Transverse colon (tissue), 3 donors: ENCODE measurements around the gene A1BG.

Source experiments
- CTCF ChIP-seq, 5 experiments: fragments of 200-600 bp in 3 of 5; fragments of 450-650 bp in 2 of 5; sonication (generic) in 3 of 5; IDR thresholded peaks; 1 replicate in 2 of 5; 2 replicates in 3 of 5; pipeline ENCODE4 v1.5.1; 2016 to 2017; ENCODE audit warnings: antibody characterized with exemption in 5 of 5, inconsistent platforms in 3 of 5, mild to moderate bottlenecking in 2 of 5, moderate library complexity in 1 of 5
- POLR2A ChIP-seq: fragments of 450-650 bp; IDR thresholded peaks from one replicate; pipeline ENCODE4 v1.6.1; 2016; ENCODE audit warnings: antibody characterized with exemption, mild to moderate bottlenecking, moderate library complexity

DNA sequence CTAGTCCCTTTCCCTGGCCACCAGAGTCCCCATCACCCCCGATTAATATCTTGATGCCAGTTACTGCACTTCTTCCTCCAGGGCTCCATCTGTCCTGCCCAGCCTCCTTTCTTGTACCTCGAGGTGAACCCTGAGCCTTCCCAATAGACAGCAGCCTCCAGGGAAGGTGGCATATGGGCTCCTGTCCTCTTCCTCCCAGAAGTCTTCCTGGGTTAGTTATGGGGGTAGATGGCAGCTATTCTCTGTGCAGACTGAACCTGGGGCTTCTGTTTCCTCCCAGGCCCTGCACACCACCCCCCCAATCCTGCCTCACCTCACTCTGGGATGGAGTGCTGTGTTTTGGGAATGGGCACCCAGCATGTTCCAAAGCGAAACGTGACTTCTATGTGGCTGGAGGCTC is 44.8 kb upstream of the A1BG start:
- TF ChIP-seq CTCF (IDR thresholded peaks at IDR 0.05) (no peak), POLR2A (no peak)
